HCT116 (cell line): ENCODE results near the gene ADGRD1. TPM values are rescaled to one million over a fixed set of nuclear protein-coding genes. Genes with fewer than 3 reads are reported as not detected.

Experiments used
- ATAC-seq: fragments of 200-7000 bp; cut with Tn5 transposase; 2 replicates; pipeline ENCODE4 v1.9.1; 2020; ENCODE audit warnings: mild to moderate bottlenecking, moderate library complexity
- BruUV-seq: library from RNA; stranded (reverse); fragments of 400-500 nt; replicated peaks from 2 replicates; lab custom pipeline; 2021; lab: Mats Ljungman, UMichigan
- CTCF ChIA-PET: fragments of 300-600 bp; sonication (Branson Sonifier 250); formaldehyde crosslinking; loops from one replicate; lab custom pipeline; 2021; ENCODE audit warnings: antibody characterized with exemption; lab: Charles Lee
- POLR2A ChIA-PET: fragments of 300-600, 350-600 bp; sonication (Branson Sonifier 250); formaldehyde crosslinking; loops from one replicate; lab custom pipeline; 2021; ENCODE audit warnings: antibody characterized with exemption; lab: Charles Lee
- RAD21 ChIA-PET, 2 experiments: fragments of 300-600 bp; sonication (Branson Sonifier 250); formaldehyde crosslinking; loops; one replicate each; lab custom pipeline; 2023; ENCODE audit warnings: low total read pairs in 2 of 2; ENCODE audit not compliant: uncharacterized antibody in 2 of 2, unreplicated experiment in 2 of 2, low non-redundant PET in 1 of 2; lab: Charles Lee
- DNase-seq: peaks from one replicate; pipeline ENCODE4 v3.0.0-alpha.2; 2010; ENCODE audit warnings: low read depth, low spot score
- H2AFZ ChIP-seq: fragments of 200-600 bp; shearing (Covaris generic), sonication (generic); 2 replicates; pipeline ENCODE4 v1.6.1; 2017; ENCODE audit warnings: low read depth, mixed run types, mixed read lengths, antibody characterized with exemption, low read length; ENCODE audit not compliant: poor library complexity, severe bottlenecking
- H3K27ac ChIP-seq: 2 replicates; pipeline ENCODE4 v1.5.1; 2012; ENCODE audit warnings: low read depth, low read length
- H3K27me3 ChIP-seq: fragments of 200-600 bp; sonication (generic); 2 replicates; pipeline ENCODE4 v1.6.1; 2016; ENCODE audit warnings: mixed run types, low read length, mixed read lengths; ENCODE audit not compliant: insufficient read depth
- H3K36me3 ChIP-seq, 2 experiments: fragments of 200-500 bp in 1 of 2; fragments of 200-600 bp in 1 of 2; sonication (Bioruptor generic) in 1 of 2; sonication (generic) in 1 of 2; 2 replicates each; pipeline versions ENCODE4 v1.5.1 to v1.6.1; 2014 to 2016; ENCODE audit warnings: low read length in 2 of 2, inconsistent platforms in 1 of 2, mixed read lengths in 1 of 2, mixed run types in 1 of 2; ENCODE audit not compliant: insufficient read depth in 2 of 2, control insufficient read depth in 1 of 2
- H3K4me1 ChIP-seq, 2 experiments: fragments of 200-600 bp in 1 of 2; sonication (generic) in 1 of 2; 2 replicates each; pipeline versions ENCODE4 v1.5.1 to v1.6.1; 2012 to 2017; ENCODE audit warnings: low read length in 2 of 2, inconsistent platforms in 1 of 2, mild to moderate bottlenecking in 1 of 2, mixed read lengths in 1 of 2, mixed run types in 1 of 2, moderate library complexity in 1 of 2; ENCODE audit not compliant: insufficient read depth in 2 of 2, control insufficient read depth in 1 of 2
- H3K4me2 ChIP-seq: fragments of 200-600 bp; sonication (generic); 2 replicates; pipeline ENCODE4 v1.6.1; 2017; ENCODE audit warnings: mixed run types, low read length, mixed read lengths
- H3K4me3 ChIP-seq, 2 experiments: fragments of 200-600 bp in 1 of 2; sonication (generic) in 1 of 2; replicated peaks in 1 of 2; 2 replicates each; pipeline ENCODE4 v1.5.1; 2011 to 2016; ENCODE audit warnings: low read length in 2 of 2, control low read depth in 1 of 2, low read depth in 1 of 2, mild to moderate bottlenecking in 1 of 2, mixed read lengths in 1 of 2, mixed run types in 1 of 2
- H3K79me2 ChIP-seq: fragments of 200-600 bp; sonication (generic); 2 replicates; pipeline ENCODE4 v1.6.1; 2017; ENCODE audit warnings: mild to moderate bottlenecking, mixed run types, low read length, moderate library complexity, mixed read lengths; ENCODE audit not compliant: insufficient read depth
- H3K9ac ChIP-seq: fragments of 200-600 bp; sonication (generic); 2 replicates; pipeline ENCODE4 v1.6.1; 2016; ENCODE audit warnings: low read length, mixed read lengths
- H3K9me2 ChIP-seq: fragments of 200-600 bp; sonication (generic), shearing (Covaris generic); 2 replicates; pipeline ENCODE4 v1.6.1; 2017; ENCODE audit warnings: mixed run types, mild to moderate bottlenecking, moderate library complexity; ENCODE audit not compliant: insufficient read depth
- H3K9me3 ChIP-seq, 2 experiments: fragments of 200-500 bp in 1 of 2; fragments of 200-600 bp in 1 of 2; sonication (Bioruptor generic) in 1 of 2; sonication (generic) in 1 of 2; 2 replicates each; pipeline ENCODE4 v1.6.1; 2014 to 2017; ENCODE audit warnings: low read length in 2 of 2, mixed read lengths in 2 of 2, inconsistent platforms in 1 of 2, low read depth in 1 of 2, mild to moderate bottlenecking in 1 of 2, mixed run types in 1 of 2, moderate library complexity in 1 of 2; ENCODE audit not compliant: control insufficient read depth in 1 of 2, insufficient read depth in 1 of 2
- H4K20me1 ChIP-seq: fragments of 200-600 bp; sonication (generic), shearing (Covaris generic); 2 replicates; pipeline ENCODE4 v1.6.1; 2017; ENCODE audit warnings: mixed run types, mild to moderate bottlenecking, moderate library complexity; ENCODE audit not compliant: insufficient read depth
- CEBPB ChIP-seq: IDR thresholded peaks from 2 replicates; pipeline ENCODE4 v1.6.1; 2012; ENCODE audit warnings: low read depth
- EGR1 ChIP-seq: IDR thresholded peaks from 2 replicates; pipeline ENCODE4 v1.6.1; 2012; ENCODE audit warnings: low read depth
- ELF1 ChIP-seq: IDR thresholded peaks from 2 replicates; pipeline ENCODE4 v1.6.1; 2012; ENCODE audit warnings: low read depth, borderline replicate concordance
- EZH2 ChIP-seq: fragments of 200-600 bp; sonication (generic); IDR thresholded peaks from 2 replicates; pipeline ENCODE4 v1.6.1; 2017; ENCODE audit warnings: antibody characterized with exemption, mixed run types
- POLR2A ChIP-seq: IDR thresholded peaks from 2 replicates; pipeline ENCODE4 v1.7.0; 2011; ENCODE audit warnings: borderline replicate concordance; ENCODE audit not compliant: insufficient read depth, insufficient read length; ENCODE audit errors: extremely low read depth
- SP1 ChIP-seq: IDR thresholded peaks from 2 replicates; pipeline ENCODE4 v1.6.1; 2012; ENCODE audit warnings: low read depth
- SRF ChIP-seq: IDR thresholded peaks from 2 replicates; pipeline ENCODE4 v1.6.1; 2012; ENCODE audit warnings: low read depth
- ZNF274 ChIP-seq: fragments of 200-500 bp; sonication (Bioruptor generic); IDR thresholded peaks from 2 replicates; pipeline ENCODE4 v1.6.1; 2014; ENCODE audit warnings: mild to moderate bottlenecking, low read depth, low read length, inconsistent platforms
- intact Hi-C: fragments of 100-400 bp; cut with micrococcal nuclease; formaldehyde crosslinking; loops from 2 replicates; pipeline ENCODE4 v1.10.0; 2022
- total RNA-seq: library from RNA; stranded (reverse); gene quantifications from one replicate; pipeline ENCODE4 v1.2.1, GENCODE V29; 2021; ENCODE audit not compliant: unreplicated experiment
- TF ChIP-seq, protein P1 (sequence below): IDR thresholded peaks from 2 replicates; pipeline ENCODE4 v1.6.1; 2012
- TF ChIP-seq, protein P2 (sequence below): IDR thresholded peaks from 2 replicates; pipeline ENCODE4 v1.6.1; 2012; ENCODE audit warnings: low read depth

Gene ADGRD1
- total RNA-seq, 1 experiment from 2014 or later: 0.44 TPM

DNA sequence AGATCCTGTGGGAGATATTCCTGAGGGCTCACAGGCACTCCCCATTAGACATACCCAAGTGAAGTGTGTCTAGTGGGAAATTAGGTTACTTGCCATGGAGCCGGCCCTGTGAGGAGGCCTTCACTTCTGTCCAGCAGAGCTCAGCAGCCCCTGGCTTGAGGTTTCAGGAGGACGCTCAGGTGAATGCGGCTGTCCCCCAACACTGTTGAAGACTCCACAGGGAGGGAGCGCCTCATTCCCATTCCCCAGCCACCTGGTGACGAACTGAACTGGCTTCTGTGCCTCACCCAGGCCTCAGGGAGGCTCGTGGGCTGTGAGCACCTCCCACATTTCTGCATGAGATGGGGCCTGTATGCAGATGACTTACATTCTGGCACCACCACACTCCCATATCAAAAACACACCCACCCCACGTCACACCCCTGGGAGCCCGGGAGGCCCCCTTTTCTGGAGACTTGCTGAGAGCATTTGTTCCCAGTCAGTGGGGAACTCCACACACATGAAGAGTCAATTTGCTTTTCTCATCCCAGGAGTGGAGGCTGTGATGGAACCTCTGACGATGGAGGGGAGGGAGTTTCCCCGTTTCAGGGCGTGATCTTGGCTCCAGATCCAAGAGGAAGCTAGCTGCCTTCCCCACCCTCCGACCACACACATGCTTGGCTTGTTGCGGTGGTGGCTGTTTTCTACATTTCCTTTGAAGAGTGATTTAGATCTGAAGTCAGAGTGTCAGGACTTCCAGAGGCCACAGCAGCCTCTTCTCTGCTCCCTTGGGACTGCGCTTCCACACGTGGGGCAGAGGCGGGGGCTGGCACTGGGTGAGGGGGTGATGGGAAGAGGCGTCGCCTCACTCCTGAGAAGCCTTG lies 120.7 kb downstream of the ADGRD1 start:
- no peak for TF ChIP-seq SRF
- no peak for TF ChIP-seq CEBPB
- TF ChIP-seq, protein P1, sequence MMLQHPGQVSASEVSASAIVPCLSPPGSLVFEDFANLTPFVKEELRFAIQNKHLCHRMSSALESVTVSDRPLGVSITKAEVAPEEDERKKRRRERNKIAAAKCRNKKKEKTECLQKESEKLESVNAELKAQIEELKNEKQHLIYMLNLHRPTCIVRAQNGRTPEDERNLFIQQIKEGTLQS: no peak
- TF ChIP-seq EGR1: no peak
- no peak for TF ChIP-seq EZH2
- TF ChIP-seq SP1: no peak
- TF ChIP-seq ELF1: no peak
- TF ChIP-seq, protein P2, sequence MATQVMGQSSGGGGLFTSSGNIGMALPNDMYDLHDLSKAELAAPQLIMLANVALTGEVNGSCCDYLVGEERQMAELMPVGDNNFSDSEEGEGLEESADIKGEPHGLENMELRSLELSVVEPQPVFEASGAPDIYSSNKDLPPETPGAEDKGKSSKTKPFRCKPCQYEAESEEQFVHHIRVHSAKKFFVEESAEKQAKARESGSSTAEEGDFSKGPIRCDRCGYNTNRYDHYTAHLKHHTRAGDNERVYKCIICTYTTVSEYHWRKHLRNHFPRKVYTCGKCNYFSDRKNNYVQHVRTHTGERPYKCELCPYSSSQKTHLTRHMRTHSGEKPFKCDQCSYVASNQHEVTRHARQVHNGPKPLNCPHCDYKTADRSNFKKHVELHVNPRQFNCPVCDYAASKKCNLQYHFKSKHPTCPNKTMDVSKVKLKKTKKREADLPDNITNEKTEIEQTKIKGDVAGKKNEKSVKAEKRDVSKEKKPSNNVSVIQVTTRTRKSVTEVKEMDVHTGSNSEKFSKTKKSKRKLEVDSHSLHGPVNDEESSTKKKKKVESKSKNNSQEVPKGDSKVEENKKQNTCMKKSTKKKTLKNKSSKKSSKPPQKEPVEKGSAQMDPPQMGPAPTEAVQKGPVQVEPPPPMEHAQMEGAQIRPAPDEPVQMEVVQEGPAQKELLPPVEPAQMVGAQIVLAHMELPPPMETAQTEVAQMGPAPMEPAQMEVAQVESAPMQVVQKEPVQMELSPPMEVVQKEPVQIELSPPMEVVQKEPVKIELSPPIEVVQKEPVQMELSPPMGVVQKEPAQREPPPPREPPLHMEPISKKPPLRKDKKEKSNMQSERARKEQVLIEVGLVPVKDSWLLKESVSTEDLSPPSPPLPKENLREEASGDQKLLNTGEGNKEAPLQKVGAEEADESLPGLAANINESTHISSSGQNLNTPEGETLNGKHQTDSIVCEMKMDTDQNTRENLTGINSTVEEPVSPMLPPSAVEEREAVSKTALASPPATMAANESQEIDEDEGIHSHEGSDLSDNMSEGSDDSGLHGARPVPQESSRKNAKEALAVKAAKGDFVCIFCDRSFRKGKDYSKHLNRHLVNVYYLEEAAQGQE: no peak
- no peak for TF ChIP-seq ZNF274
- TF ChIP-seq POLR2A: no peak
- Histone ChIP-seq H3K79me2 (no peaks in the 10 kb centered on the region), H3K27ac (no peak overlapping the region), H3K36me3 (no peaks in the 10 kb centered on the region), H3K27me3 (0 out of 2 replicates have a peak, but pooled peaks cover 5% of the 10 kb centered on the region), H3K4me2 (no peak overlapping the region), H3K4me3 (no peak overlapping the region), H4K20me1 (no peaks in the 10 kb centered on the region), H3K9ac (no peak overlapping the region), H3K9me3 (no peaks in the 10 kb centered on the region; a peak in 1 of 4 replicates), H3K4me1 (peaks cover 0 to under 1% of the 10 kb centered on the region in 2 experiments; a peak in 2 of 4 replicates), H2AFZ (no peak overlapping the region), H3K9me2 (no peaks in the 10 kb centered on the region)
- BruUV-seq: no TSS peak
- ChIA-PET CTCF (no interaction called here), RAD21 (no interaction called here), POLR2A (no interaction called here)
- DNase-seq: no peak
- intact Hi-C loops: no loop called here
- no peak for ATAC-seq
